Ishikawa (cell line): ENCODE data around the gene TXLNA.

Source experiments
- CEBPB ChIP-seq: IDR thresholded peaks from 2 replicates; pipeline ENCODE4 v1.6.1; 2012
- CREB1 ChIP-seq: IDR thresholded peaks from 2 replicates; pipeline ENCODE4 v1.6.1; 2012; ENCODE audit warnings: low read depth
- EGR1 ChIP-seq: IDR thresholded peaks from 2 replicates; pipeline ENCODE4 v1.6.1; 2012
- EP300 ChIP-seq: IDR thresholded peaks from 2 replicates; pipeline ENCODE4 v1.6.1; 2012; ENCODE audit warnings: borderline replicate concordance
- FOXM1 ChIP-seq: IDR thresholded peaks from 2 replicates; pipeline ENCODE4 v1.6.1; 2012; ENCODE audit warnings: low read depth, borderline replicate concordance
- MAX ChIP-seq: IDR thresholded peaks from 2 replicates; pipeline ENCODE4 v1.6.1; 2012
- NFIC ChIP-seq: IDR thresholded peaks from 2 replicates; pipeline ENCODE4 v1.6.1; 2012
- RAD21 ChIP-seq: IDR thresholded peaks from 2 replicates; pipeline ENCODE4 v1.6.1; 2012; ENCODE audit warnings: low read depth
- REST ChIP-seq: IDR thresholded peaks from 2 replicates; pipeline ENCODE4 v1.6.1; 2012; ENCODE audit warnings: low read depth, mild to moderate bottlenecking
- TAF1 ChIP-seq: IDR thresholded peaks from 2 replicates; pipeline ENCODE4 v1.6.1; 2012; ENCODE audit warnings: low read depth, mild to moderate bottlenecking
- TCF12 ChIP-seq: IDR thresholded peaks from 2 replicates; pipeline ENCODE4 v1.6.1; 2012; ENCODE audit warnings: low read depth
- TEAD4 ChIP-seq: IDR thresholded peaks from 2 replicates; pipeline ENCODE4 v1.6.1; 2012
- USF1 ChIP-seq: IDR thresholded peaks from 2 replicates; pipeline ENCODE4 v1.6.1; 2012
- YY1 ChIP-seq: IDR thresholded peaks from 2 replicates; pipeline ENCODE4 v1.6.1; 2012; ENCODE audit warnings: low read depth
- ZBTB7A ChIP-seq: IDR thresholded peaks from 2 replicates; pipeline ENCODE4 v1.6.1; 2012; ENCODE audit warnings: low read depth

Gene TXLNA

DNA sequence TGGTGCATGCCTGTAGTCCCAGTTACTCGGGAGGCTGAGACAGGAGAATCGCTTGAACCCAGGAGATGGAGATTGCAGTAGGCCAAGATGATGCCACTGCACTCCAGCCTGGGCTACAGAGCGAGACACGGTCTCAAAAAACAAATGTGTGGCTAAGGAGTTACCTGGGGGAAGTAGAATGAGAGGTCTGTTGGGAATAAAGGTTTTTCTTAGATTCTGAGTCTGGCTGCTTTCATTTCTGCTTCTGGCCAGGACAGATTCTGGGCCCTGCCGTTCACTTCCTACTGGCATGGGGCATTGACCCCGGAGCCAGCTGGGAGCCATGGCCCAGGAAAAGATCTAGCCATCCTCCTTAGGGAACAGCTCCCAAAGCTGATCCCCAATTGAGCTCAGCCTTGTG, 29.0 kb downstream of the TXLNA start:
- no peak for TF ChIP-seq YY1

DNA sequence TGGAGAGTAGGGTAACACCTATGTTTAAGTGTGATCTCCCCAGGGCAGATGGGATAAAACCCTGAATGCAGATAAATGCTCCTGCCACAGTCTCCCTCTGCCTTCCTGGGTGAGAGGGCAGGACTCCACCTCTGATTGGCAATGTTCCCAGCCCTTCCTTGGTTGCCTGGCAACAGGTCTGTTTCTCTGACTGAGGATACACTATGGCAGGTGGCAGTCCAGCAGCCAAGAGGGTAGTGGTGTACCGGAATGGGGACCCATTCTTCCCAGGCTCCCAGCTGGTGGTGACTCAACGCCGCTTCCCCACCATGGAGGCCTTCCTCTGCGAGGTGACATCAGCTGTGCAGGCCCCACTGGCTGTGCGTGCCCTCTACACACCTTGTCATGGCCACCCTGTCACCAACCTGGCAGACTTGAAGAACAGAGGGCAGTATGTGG, 29.4 kb downstream of the TXLNA start, which contains the start of gene DCDC2B:
Gene DCDC2B (plus strand): TSS at position 199 of the 438 bp plus-strand sequence. CDS start 5 bp downstream, at position 204.
- TF ChIP-seq RAD21, result no peak
- peak; percentile 55; the same call in 1 of the 2 replicates for TF ChIP-seq NFIC
- TF ChIP-seq YY1, result 0 out of 2 replicates have a peak, but pooled peaks have one; percentile 12
- no peak for TF ChIP-seq USF1

DNA sequence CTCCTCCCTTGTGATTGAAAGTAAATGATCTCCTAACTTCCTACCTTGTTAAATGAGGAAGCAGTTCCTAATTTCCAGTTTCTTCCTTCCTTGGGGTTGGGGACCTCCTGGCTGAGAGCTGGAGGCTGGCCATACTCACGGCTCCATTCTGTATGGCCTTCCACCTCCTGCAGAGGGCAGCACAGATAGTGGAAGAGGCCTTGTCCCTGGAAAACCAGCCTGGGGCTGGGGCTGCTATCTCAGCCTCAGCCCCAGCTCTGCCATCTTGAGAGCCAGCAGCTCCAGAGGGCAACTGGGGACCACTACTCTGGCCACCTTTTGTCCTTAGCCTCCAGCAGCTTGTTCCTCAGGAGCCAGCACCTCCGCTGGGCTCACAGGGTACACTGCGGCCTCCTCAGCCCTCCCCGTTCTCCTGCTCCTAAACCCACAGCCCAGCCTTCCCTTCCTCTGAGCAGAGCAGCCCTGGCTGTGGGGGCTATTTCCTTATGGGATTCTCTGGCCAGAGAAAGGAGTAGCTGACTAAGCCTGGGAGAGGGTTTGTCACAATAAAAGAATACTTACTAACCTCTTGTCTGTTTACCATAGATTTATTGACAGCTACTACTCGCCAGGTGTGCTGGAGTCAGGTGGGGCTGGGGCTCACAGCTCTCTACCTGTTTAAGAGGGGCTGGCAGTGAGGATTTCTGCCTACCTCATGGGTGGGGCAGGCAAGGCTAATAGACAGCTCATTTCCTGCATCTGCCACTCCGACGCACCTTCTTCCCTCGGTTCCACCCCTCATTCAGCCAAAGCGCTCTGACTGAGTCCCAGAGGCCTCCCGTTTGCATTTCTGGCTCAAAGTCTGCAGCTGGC, 36.4 kb downstream of the TXLNA start:
- TF ChIP-seq CEBPB (no peak), FOXM1 (no peak), RAD21 (peak; percentile 72)

- TF ChIP-seq YY1 (no peak), TCF12 (no peak), CEBPB (no peak), ZBTB7A (no peak), TEAD4 (no peak), CREB1 (no peak), NFIC (no peak), EGR1 (no peak), EP300 (no peak), MAX (no peak), REST (no peak), TAF1 (no peak), RAD21 (no peak), USF1 (no peak), FOXM1 (no peak)
Measured at GRCh38 chr1:32216566-32216965, 37.1 kb downstream of the TXLNA start.

- TF ChIP-seq CEBPB, result no peak
- TF ChIP-seq EGR1, result no peak
- no peak for TF ChIP-seq MAX
- TF ChIP-seq RAD21, result no peak
- TF ChIP-seq USF1, result no peak
- no peak for TF ChIP-seq TCF12
- no peak for TF ChIP-seq NFIC
- no peak for TF ChIP-seq TEAD4
- no peak for TF ChIP-seq YY1
- TF ChIP-seq CREB1, result no peak
- TF ChIP-seq FOXM1, result no peak
- no peak for TF ChIP-seq TAF1
- TF ChIP-seq EP300, result no peak
Measured at GRCh38 chr1:32219022-32219421, 39.5 kb downstream of the TXLNA start.

- no peak for TF ChIP-seq EGR1
- no peak for TF ChIP-seq FOXM1
- TF ChIP-seq MAX, result no peak
- peak; percentile 30; the same call in 1 of the 2 replicates for TF ChIP-seq NFIC
- no peak for TF ChIP-seq CREB1
Measured at GRCh38 chr1:32220746-32221580, 41.5 kb downstream of the TXLNA start.

DNA sequence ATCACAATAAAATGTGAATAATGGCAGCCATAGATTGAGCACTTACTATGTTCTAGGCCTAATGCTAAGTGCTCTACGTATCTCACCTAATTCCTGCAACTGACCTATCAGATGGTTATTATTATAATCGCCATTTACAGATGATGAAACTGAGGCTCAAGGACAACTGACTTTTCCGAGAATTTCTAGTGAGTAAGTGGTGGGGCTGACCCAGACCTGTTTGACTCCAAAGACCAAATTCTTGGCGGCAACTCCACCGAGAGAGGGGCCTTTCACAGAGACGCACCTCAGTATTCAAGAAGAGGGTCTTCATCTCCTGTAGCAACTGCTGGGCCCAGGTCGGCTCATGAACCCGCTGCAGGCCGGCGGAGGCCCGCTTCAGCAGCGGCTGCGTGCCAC, 42.1 kb downstream of the TXLNA start:
- TF ChIP-seq REST, result no peak
- TF ChIP-seq TCF12, result no peak
- TF ChIP-seq FOXM1, result no peak
- TF ChIP-seq TEAD4, result no peak
- TF ChIP-seq USF1, result no peak
- no peak for TF ChIP-seq ZBTB7A
